Common myeloid progenitor, CD34-positive (primary cell): ENCODE data around the gene SLC24A1.

Experiments used
- CTCF ChIA-PET: fragments of 350-600 bp; sonication (Branson Sonifier 250); formaldehyde crosslinking; loops from one replicate; lab custom pipeline; 2021; ENCODE audit warnings: antibody characterized with exemption; lab: Charles Lee
- POLR2A ChIA-PET: fragments of 350-600 bp; sonication (Branson Sonifier 250); formaldehyde crosslinking; loops from one replicate; lab custom pipeline; 2021; ENCODE audit warnings: antibody characterized with exemption; lab: Charles Lee
- DNase-seq, 3 donors: peaks; one replicate each; pipeline versions ENCODE4 v3.0.0 to v3.0.0-alpha.2; 2013
- H3K27ac ChIP-seq, 2 experiments: 1 replicate in 1 of 2; 2 replicates in 1 of 2; pipeline ENCODE4 v1.7.0; 2013; ENCODE audit warnings: inconsistent platforms in 2 of 2, low read length in 2 of 2, mild to moderate bottlenecking in 2 of 2, low read depth in 1 of 2, moderate library complexity in 1 of 2; ENCODE audit not compliant: severe bottlenecking in 2 of 2, insufficient read depth in 1 of 2, poor library complexity in 1 of 2
- H3K27me3 ChIP-seq, 5 experiments: replicated peaks in 2 of 5; 1 replicate in 3 of 5; 2 replicates in 2 of 5; pipeline versions ENCODE4 v1.6.1 to v1.7.0; 2013; ENCODE audit warnings: low read length in 4 of 5, mild to moderate bottlenecking in 2 of 5, moderate library complexity in 2 of 5, inconsistent platforms in 1 of 5; ENCODE audit not compliant: insufficient read depth in 5 of 5, control insufficient read depth in 4 of 5
- H3K36me3 ChIP-seq, 4 experiments: 1 replicate in 2 of 4; 2 replicates in 2 of 4; pipeline versions ENCODE4 v1.6.1 to v1.7.0; 2013; ENCODE audit warnings: low read length in 3 of 4, control low read depth in 1 of 4, mild to moderate bottlenecking in 1 of 4; ENCODE audit not compliant: control insufficient read depth in 4 of 4, insufficient read depth in 4 of 4
- H3K4me1 ChIP-seq, 4 experiments: 1 replicate in 3 of 4; 2 replicates in 1 of 4; pipeline versions ENCODE4 v1.6.1 to v1.7.1; 2013; ENCODE audit warnings: low read length in 3 of 4, mild to moderate bottlenecking in 3 of 4, control low read depth in 1 of 4, inconsistent platforms in 1 of 4, moderate library complexity in 1 of 4; ENCODE audit not compliant: control insufficient read depth in 4 of 4, insufficient read depth in 4 of 4; ENCODE audit errors: control extremely low read depth in 1 of 4
- H3K4me3 ChIP-seq, 7 experiments: 1 replicate in 4 of 7; 2 replicates in 3 of 7; pipeline versions ENCODE4 v1.5.1 to v1.7.0; 2013; ENCODE audit warnings: mild to moderate bottlenecking in 7 of 7, low read length in 6 of 7, moderate library complexity in 6 of 7, inconsistent platforms in 2 of 7, low read depth in 2 of 7, control low read depth in 1 of 7; ENCODE audit not compliant: insufficient read depth in 4 of 7, control insufficient read depth in 1 of 7; ENCODE audit errors: extremely low read depth in 1 of 7
- H3K9me3 ChIP-seq, 5 experiments: 1 replicate in 4 of 5; 2 replicates in 1 of 5; pipeline versions ENCODE4 v1.6.1 to v1.7.1; 2013; ENCODE audit warnings: low read length in 4 of 5, mild to moderate bottlenecking in 2 of 5, inconsistent platforms in 1 of 5, low read depth in 1 of 5, moderate library complexity in 1 of 5; ENCODE audit not compliant: control insufficient read depth in 4 of 5, insufficient read depth in 2 of 5; ENCODE audit errors: control extremely low read depth in 1 of 5
- WGBS: methylation state at CpG from one replicate; pipeline ENCODE4 v1.1.5; 2013; ENCODE audit not compliant: insufficient coverage; 5-methylcytosine and 5-hydroxymethylcytosine counted together

Gene SLC24A1

DNA sequence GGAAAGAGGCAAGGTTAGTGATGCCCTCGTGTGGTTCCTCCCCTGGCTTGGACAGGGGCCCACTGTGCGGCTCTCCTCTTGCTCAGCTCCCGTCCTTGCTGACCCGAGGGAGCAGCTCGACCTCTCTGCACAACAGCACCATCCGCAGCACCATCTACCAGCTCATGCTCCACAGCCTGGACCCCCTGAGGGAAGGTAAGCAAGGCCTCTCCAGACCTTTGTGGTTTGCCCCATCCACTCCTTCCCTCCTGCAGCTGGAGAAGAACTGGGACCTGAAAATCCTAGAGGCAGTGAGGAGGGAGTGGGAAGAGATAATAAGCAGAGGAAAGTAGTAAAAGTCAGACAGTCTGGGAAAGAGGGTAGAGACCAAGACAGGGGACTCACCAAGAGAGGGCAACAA lies 17.8 kb downstream of the SLC24A1 start:
- CTCF ChIA-PET = interaction anchor here (0.9 to 3.8 kb wide), 6 partner anchors 10 to 109 kb away, joined by 3 to 24 read pairs (median 6); no protein-coding TSS in a partner anchor
- H3K27me3 ChIP-seq = no peaks in the 10 kb centered on the region
- WGBS = no CpG with 5 or more reads among the region's 6 CpGs
- no peaks in the 10 kb centered on the region for H3K9me3 ChIP-seq
- DNase-seq = no peak
- peaks cover 0 to 4% (median 1%) of the 10 kb centered on the region in 4 experiments for H3K4me1 ChIP-seq
- no peak overlapping the region for H3K4me3 ChIP-seq
- H3K27ac ChIP-seq = no peak overlapping the region
- POLR2A ChIA-PET = no interaction called here
- peaks cover 0 to 2% (median 0%) of the 10 kb centered on the region in 4 experiments for H3K36me3 ChIP-seq

DNA sequence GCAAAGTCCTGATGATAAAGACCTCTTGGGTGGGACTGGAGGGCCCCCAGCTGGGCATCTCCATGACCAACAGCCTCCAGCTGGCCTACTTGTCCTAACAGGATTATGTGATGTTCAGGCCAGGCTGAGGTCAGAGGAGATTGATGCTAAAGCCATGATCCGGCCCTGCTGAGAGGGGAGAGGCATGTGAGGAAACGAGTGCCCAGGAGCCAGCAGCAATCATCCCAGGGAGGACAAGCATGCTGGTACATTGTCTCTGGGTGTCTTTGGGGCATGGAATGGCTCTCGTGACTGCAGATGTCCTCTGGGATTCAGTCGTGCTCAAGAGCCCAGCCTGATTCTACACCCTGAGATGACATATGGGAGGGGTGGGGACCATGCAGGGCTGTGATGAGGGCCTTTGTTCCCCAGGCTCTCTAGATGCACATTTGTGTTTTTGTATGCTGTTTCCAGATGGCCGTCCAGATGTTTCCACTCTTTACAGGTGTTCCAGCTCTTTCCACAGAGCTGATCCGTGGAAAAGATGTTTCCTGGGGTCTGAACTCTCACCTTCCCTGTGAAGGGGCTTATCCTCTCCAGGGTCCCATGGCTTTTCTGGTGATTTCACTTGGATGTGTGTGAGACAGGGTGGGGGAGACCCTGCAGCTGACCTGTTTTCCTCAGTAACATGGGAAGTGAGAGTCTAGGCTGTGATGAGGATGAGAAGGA lies 20.2 kb downstream of the SLC24A1 start:
- H3K9me3 ChIP-seq = no peaks in the 10 kb centered on the region
- POLR2A ChIA-PET = no interaction called here
- peaks cover 0 to 4% (median 1%) of the 10 kb centered on the region in 4 experiments for H3K4me1 ChIP-seq
- H3K27ac ChIP-seq = no peak overlapping the region
- H3K36me3 ChIP-seq = peaks cover 0 to 2% (median under 1%) of the 10 kb centered on the region in 4 experiments
- no peak overlapping the region for H3K4me3 ChIP-seq
- no peaks in the 10 kb centered on the region for H3K27me3 ChIP-seq
- DNase-seq = no peak
- CTCF ChIA-PET = interaction anchor here (0.9 to 1.5 kb wide), 3 partner anchors 9 to 21 kb away, joined by 3 read pairs; no protein-coding TSS in a partner anchor
- 93% methylated on average over 6 of the region's 6 CpGs for WGBS

DNA sequence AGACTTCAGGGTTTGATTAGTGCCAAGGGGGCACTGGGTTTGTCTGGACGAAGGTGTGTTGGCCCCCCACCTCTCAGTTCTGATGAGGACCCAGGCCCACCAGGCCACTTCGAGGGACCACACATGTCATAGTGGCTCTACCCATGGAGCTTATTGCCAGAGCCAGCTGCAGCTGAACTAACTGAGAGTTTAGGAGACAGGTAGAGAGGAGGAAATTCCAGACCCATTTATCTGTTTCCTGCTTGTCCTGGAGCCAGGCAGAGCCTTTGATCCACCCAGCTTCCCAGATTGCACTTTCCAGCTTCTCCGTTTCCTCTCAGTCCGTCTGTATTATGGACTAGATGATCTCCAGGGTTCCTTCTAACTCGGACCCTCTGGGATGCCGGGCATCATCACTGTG lies 20.9 kb downstream of the SLC24A1 start:
- ChIA-PET CTCF (interaction anchor here (0.9 to 1.5 kb wide), 4 partner anchors 10 to 39 kb away, joined by 3 read pairs; no protein-coding TSS in a partner anchor), POLR2A (no interaction called here)
- Histone ChIP-seq H3K4me3 (no peak overlapping the region), H3K27ac (no peak overlapping the region), H3K4me1 (peaks cover 0 to 4% (median 1%) of the 10 kb centered on the region in 4 experiments), H3K36me3 (peaks cover 0 to 2% (median under 1%) of the 10 kb centered on the region in 4 experiments), H3K9me3 (no peaks in the 10 kb centered on the region), H3K27me3 (no peaks in the 10 kb centered on the region)
- 100% methylated on average over 2 of the region's 6 CpGs for WGBS
- no peak for DNase-seq

DNA sequence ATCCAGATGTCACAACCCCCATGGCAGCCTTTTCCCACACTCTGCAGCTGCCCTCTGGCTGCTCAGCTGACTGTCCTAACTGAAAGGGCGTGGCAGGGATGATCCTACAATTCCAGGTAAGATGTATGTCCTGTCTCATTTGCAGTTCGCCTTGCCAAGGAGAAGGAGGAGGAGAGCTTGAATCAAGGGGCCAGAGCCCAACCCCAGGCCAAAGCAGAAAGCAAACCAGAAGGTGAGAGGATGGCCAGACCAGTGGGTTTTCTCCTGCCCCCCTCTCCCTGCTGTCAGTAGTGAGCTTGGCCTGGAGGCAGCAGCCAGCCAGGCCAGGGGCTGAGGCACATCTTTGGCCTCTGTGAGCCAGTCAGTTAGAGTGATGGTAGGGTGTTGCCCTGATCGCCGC lies 22.5 kb downstream of the SLC24A1 start:
- DNase-seq = no peak

DNA sequence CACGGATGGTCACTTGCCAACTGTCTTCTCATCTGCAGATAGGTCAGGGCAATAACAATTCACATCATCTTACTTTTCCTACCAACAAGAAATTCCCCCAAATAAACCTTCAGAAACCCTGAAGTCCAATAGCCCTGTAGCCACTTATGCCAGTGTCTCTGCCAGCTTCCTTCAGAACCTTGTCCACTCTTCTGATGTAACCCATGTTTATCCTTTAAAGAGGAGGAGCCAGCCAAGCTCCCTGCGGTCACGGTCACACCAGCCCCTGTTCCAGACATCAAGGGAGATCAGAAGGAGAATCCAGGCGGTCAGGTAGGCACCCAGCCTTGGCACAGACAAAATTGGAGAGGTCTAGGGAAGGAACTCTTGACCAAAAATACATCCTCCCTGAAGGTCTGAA lies 23.7 kb downstream of the SLC24A1 start:
- no peak for DNase-seq
- POLR2A ChIA-PET = no interaction called here
- no peaks in the 10 kb centered on the region for H3K27me3 ChIP-seq
- H3K27ac ChIP-seq = no peak overlapping the region
- no peak overlapping the region for H3K4me3 ChIP-seq
- no peaks in the 10 kb centered on the region for H3K9me3 ChIP-seq
- H3K4me1 ChIP-seq = no peaks in the 10 kb centered on the region
- 100% methylated on average over 2 of the region's 4 CpGs for WGBS
- CTCF ChIA-PET = interaction anchor here (1.2 kb wide), 1 partner anchor 9 kb away, joined by 3 read pairs; no protein-coding TSS in a partner anchor
- peaks cover 0 to 2% (median under 1%) of the 10 kb centered on the region in 4 experiments for H3K36me3 ChIP-seq

More for the DNA sequence above, 22.5 kb downstream of the SLC24A1 start:
- Histone ChIP-seq H3K27ac (no peak overlapping the region), H3K4me3 (no peak overlapping the region), H3K36me3 (peaks cover 0 to 2% (median under 1%) of the 10 kb centered on the region in 4 experiments), H3K27me3 (no peaks in the 10 kb centered on the region), H3K9me3 (no peaks in the 10 kb centered on the region), H3K4me1 (no peaks in the 10 kb centered on the region)
- WGBS = 100% methylated on average over 4 of the region's 4 CpGs
- CTCF ChIA-PET = no interaction called here
- POLR2A ChIA-PET = interaction anchor here (0.6 kb wide), 1 partner anchor 495 kb away, joined by 3 read pairs; no protein-coding TSS in a partner anchor

DNA sequence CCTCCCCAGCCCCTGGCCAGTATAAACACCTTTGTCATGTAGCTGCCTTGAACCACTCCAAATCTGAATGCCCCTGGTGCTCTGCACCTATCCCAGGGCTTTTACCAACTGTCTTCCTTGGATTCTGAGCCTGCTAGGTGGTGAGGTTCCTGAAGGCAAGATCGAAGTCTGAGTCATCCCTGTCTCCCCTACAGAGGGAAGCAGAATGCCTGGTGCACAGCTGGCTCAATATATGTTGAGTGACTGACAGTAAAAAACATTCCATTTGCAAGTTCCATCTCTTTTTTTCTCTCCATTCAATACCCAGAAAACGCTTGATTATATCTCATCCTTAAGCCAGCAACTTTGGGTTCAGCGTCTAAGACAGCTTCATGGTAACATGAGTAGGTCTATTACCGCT lies 24.7 kb downstream of the SLC24A1 start:
- Histone ChIP-seq H3K4me3 (no peak overlapping the region), H3K36me3 (peaks cover 0 to 5% (median under 1%) of the 10 kb centered on the region in 4 experiments), H3K4me1 (no peaks in the 10 kb centered on the region), H3K9me3 (no peaks in the 10 kb centered on the region), H3K27ac (no peak overlapping the region), H3K27me3 (no peaks in the 10 kb centered on the region)
- ChIA-PET CTCF (interaction anchor here (0.7 kb wide), 1 partner anchor 9 kb away, joined by 3 read pairs; no protein-coding TSS in a partner anchor), POLR2A (no interaction called here)
- 88% methylated on average over 4 of the region's 4 CpGs for WGBS
- DNase-seq = no peak
